ENCODE data around the gene PTCRA. TPM values are rescaled to one million over a fixed set of nuclear protein-coding genes. Genes with fewer than 3 reads are reported as not detected.

Gene PTCRA
- polyA plus RNA-seq, 3 donors, result 0.27 to 0.83 (median 0.55) TPM

DNA sequence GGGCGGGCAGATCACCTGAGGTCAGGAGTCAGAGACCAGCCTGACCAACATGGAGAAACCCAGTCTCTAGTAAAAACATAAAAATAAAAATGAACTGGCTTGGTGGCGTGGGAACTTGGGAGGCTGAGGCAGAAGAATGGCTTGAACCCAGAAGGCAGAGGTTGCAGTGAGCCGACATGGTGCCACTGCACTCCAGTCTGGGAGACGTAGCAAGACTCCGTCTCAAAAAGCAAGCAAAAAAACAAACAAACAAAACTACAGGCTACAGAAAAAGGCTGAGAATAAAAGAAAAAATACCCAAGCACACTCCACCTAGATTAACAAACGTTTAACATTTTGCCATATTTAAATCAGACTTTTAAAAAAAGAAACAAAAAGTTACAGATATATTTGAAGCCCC lies 5.9 kb downstream of the PTCRA start:
- intact Hi-C loops (cut with micrococcal nuclease), result no loop called here
- Mint-ChIP-seq H3K4me1 (peaks cover 25% of the 10 kb centered on the region), H3K9me3 (peaks cover 0 to 3% (median 0%) of the 10 kb centered on the region in 7 donors), H3K27ac (no peak overlapping the region), H3K4me3 (no peak overlapping the region), H3K27me3 (ENCODE audit: low read depth in 3 of 3) (peaks cover 3 to 6% (median 4%) of the 10 kb centered on the region in 3 donors), H3K36me3 (no peaks in the 10 kb centered on the region)
- Histone ChIP-seq H3K27ac (ENCODE audit: low read depth in 1 of 2, low read length in 2 of 2) (no peak overlapping the region), H4K20me1 (ENCODE audit: insufficient read depth, low read length) (peaks cover 3% of the 10 kb centered on the region), H3K27me3 (ENCODE audit: control insufficient read depth in 2 of 2, insufficient read depth in 2 of 2, low read length in 2 of 2) (no peaks in the 10 kb centered on the region), H3K4me3 (replicated peaks in 1 of 3; ENCODE audit: low read depth in 2 of 3, low read length in 3 of 3) (no peak overlapping the region), H3K79me2 (ENCODE audit: insufficient read depth, low read length) (peaks cover 3% of the 10 kb centered on the region), H3K9me3 (replicated peaks in 1 of 2; ENCODE audit: control insufficient read depth in 1 of 2, insufficient read depth in 1 of 2, low read length in 2 of 2) (no peaks in the 10 kb centered on the region), H3K4me1 (ENCODE audit: control insufficient read depth in 1 of 2, insufficient read depth in 2 of 2, low read length in 2 of 2) (peaks cover 19% of the 10 kb centered on the region in 2 donors), H2AFZ (ENCODE audit: insufficient read depth, low read depth, low read length, poor library complexity, severe bottlenecking) (no peak overlapping the region), H3K9ac (ENCODE audit: insufficient read depth, low read length, poor library complexity, severe bottlenecking) (no peak overlapping the region), H3K36me3 (replicated peaks in 1 of 2; ENCODE audit: control insufficient read depth in 1 of 2, insufficient read depth in 2 of 2, low read length in 2 of 2) (no peaks in the 10 kb centered on the region), H3K4me2 (replicated peaks; ENCODE audit: extremely low read depth, low read length, poor library complexity, severe bottlenecking) (no peak overlapping the region)
- no peak for DNase-seq
- TF ChIP-seq CTCF (IDR thresholded peaks at IDR 0.05), result no peak
- 92% methylated on average over 2 of the region's 6 CpGs for WGBS (ENCODE audit: insufficient coverage)

GRCh38 chr6:42923666-42924065 lies 7.8 kb downstream of the PTCRA start:
- peak overlapping the region; percentile 32 to 44 for H3K27ac ChIP-seq (ENCODE audit: low read depth in 1 of 2, low read length in 2 of 2)
- no peak for TF ChIP-seq CTCF (IDR thresholded peaks at IDR 0.05)
- peak overlapping the region; percentile 45 to 62 for H3K4me3 Mint-ChIP-seq

More at GRCh38 chr6:42923666-42924065, 7.8 kb downstream of the PTCRA start:
- peaks cover 3% of the 10 kb centered on the region for H4K20me1 ChIP-seq (ENCODE audit: insufficient read depth, low read length)
- H3K27me3 ChIP-seq (ENCODE audit: control insufficient read depth in 2 of 2, insufficient read depth in 2 of 2, low read length in 2 of 2), result no peaks in the 10 kb centered on the region
- peaks cover 3 to 6% (median 4%) of the 10 kb centered on the region in 3 donors for H3K27me3 Mint-ChIP-seq (ENCODE audit: low read depth in 3 of 3)
- intact Hi-C loops (cut with micrococcal nuclease), result no loop called here
- H3K36me3 ChIP-seq (replicated peaks in 1 of 2; ENCODE audit: control insufficient read depth in 1 of 2, insufficient read depth in 2 of 2, low read length in 2 of 2), result no peaks in the 10 kb centered on the region
- 25% methylated on average over 2 of the region's 2 CpGs for WGBS (ENCODE audit: insufficient coverage)
- peak overlapping the region; percentile 44 for H3K4me2 ChIP-seq (replicated peaks; ENCODE audit: extremely low read depth, low read length, poor library complexity, severe bottlenecking)
- peaks cover 0 to 3% (median 0%) of the 10 kb centered on the region in 7 donors for H3K9me3 Mint-ChIP-seq
- no peak overlapping the region for H2AFZ ChIP-seq (ENCODE audit: insufficient read depth, low read depth, low read length, poor library complexity, severe bottlenecking)
- no peak overlapping the region for H3K9ac ChIP-seq (ENCODE audit: insufficient read depth, low read length, poor library complexity, severe bottlenecking)
- peak; percentile 24 to 58 (median 50) for DNase-seq
- peak overlapping the region in 6 of 7 donors; percentile 31 to 81 (median 55) for H3K27ac Mint-ChIP-seq
- peaks cover 3% of the 10 kb centered on the region for H3K79me2 ChIP-seq (ENCODE audit: insufficient read depth, low read length)
- peaks cover 34 to 37% of the 10 kb centered on the region in 2 donors for H3K4me1 ChIP-seq (ENCODE audit: control insufficient read depth in 1 of 2, insufficient read depth in 2 of 2, low read length in 2 of 2)
- H3K36me3 Mint-ChIP-seq, result no peaks in the 10 kb centered on the region
- no peaks in the 10 kb centered on the region for H3K9me3 ChIP-seq (replicated peaks in 1 of 2; ENCODE audit: control insufficient read depth in 1 of 2, insufficient read depth in 1 of 2, low read length in 2 of 2)
- peaks cover 30% of the 10 kb centered on the region for H3K4me1 Mint-ChIP-seq
- H3K4me3 ChIP-seq (replicated peaks in 1 of 3; ENCODE audit: low read depth in 2 of 3, low read length in 3 of 3), result peak overlapping the region in 1 of 3 experiments; percentile 42
